GM23338 (cell line): Measurements from ENCODE around the gene WEE2. TPM values are rescaled to one million over a fixed set of nuclear protein-coding genes. Genes with fewer than 3 reads are reported as not detected.

Experiments used
- CTCF ChIP-seq, 2 experiments: fragments of 200-600 bp in 1 of 2; sonication (generic) in 1 of 2; conservative IDR thresholded peaks; 2 replicates each; pipeline versions ENCODE4 v1.5.1 to v1.6.1; 2016 to 2017; ENCODE audit warnings: antibody characterized with exemption in 2 of 2, low read depth in 2 of 2, mild to moderate bottlenecking in 2 of 2, moderate library complexity in 1 of 2
- POLR2AphosphoS5 ChIP-seq: IDR thresholded peaks from 2 replicates; pipeline ENCODE4 v1.6.1; 2016; ENCODE audit warnings: antibody characterized with exemption, low read depth
- STAT1 ChIP-seq: IDR thresholded peaks from one replicate; pipeline ENCODE4 v1.6.1; 2016; ENCODE audit warnings: antibody characterized with exemption; ENCODE audit not compliant: unreplicated experiment
- ZNF114 ChIP-seq: fragments of 250-450 bp; sonication (Bioruptor Pico); IDR thresholded peaks from 2 replicates; pipeline ENCODE4 v1.5.0; 2020; ENCODE audit warnings: mild to moderate bottlenecking, moderate library complexity
- ZNF462 ChIP-seq: fragments of 250-450 bp; sonication (Bioruptor Pico); IDR thresholded peaks from 2 replicates; pipeline ENCODE4 v1.5.0; 2020; ENCODE audit warnings: mild to moderate bottlenecking, moderate library complexity
- polyA plus RNA-seq: library from polyadenylated mRNA; unstranded; fragments of >200 nt; fragmentation: Nextera tagmentation; extraction: Ambion mirVana; gene quantifications from 2 replicates; pipeline ENCODE4 v1.2.1, GENCODE V29; 2016
- total RNA-seq: library from RNA; depleted of rRNA; stranded (reverse); fragments of >200 nt; shearing (Covaris generic); gene quantifications from 2 replicates; pipeline ENCODE4 v1.2.3, GENCODE V29; 2014
- TF ChIP-seq, protein P1 (sequence below): IDR thresholded peaks from 2 replicates; pipeline ENCODE4 v1.6.1; 2016; ENCODE audit warnings: antibody characterized with exemption

The WEE2 gene
- total and polyA plus RNA-seq, 2 experiments from 2014 or later: not detected

DNA sequence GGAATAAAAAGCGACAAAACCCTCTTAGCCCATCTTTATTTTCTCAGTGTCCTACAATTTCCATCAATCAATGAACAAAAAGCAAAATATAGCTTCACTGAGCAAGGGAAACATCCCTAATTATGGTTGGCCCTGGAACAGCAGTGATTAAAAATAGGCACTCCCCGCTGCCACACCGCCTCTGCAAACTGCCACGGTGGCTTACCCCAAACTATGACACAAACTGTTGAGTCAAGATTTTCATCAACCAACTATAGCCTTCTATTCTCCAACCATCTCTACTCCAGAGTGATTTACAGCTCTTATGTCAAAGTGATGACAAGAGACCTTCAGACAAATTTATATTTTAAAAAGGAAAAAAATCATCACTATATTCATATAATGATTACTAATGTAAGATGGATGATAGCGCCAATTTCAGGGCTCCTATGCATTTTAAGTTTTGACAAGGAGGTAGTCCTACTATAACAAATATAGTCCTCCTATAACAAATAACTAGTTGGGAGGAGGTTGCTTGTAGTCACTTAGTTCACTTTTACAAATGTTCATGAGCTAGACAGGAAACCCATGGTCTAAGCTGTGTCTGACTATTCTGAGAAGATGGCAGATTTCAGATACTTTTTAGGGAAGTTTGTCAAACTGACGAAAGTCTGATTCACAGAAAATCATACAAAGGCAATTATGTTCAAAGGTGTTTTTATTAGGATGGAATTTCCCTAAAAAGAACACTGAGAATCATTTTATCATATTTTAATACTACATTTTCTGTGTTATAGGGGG lies 32.5 kb upstream of the WEE2 start (continued):
- TF ChIP-seq ZNF462 (no peak), POLR2AphosphoS5 (no peak), CTCF (conservative IDR thresholded peaks at IDR 0.05; ENCODE audit: low read depth in 2 of 2) (no peak), STAT1 (no peak), ZNF114 (no peak)
- TF ChIP-seq, protein P1, sequence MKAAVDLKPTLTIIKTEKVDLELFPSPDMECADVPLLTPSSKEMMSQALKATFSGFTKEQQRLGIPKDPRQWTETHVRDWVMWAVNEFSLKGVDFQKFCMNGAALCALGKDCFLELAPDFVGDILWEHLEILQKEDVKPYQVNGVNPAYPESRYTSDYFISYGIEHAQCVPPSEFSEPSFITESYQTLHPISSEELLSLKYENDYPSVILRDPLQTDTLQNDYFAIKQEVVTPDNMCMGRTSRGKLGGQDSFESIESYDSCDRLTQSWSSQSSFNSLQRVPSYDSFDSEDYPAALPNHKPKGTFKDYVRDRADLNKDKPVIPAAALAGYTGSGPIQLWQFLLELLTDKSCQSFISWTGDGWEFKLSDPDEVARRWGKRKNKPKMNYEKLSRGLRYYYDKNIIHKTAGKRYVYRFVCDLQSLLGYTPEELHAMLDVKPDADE: no peak
